HepG2 (cell line): ENCODE measurements around the gene TSSK2. TPM values are rescaled to one million over a fixed set of nuclear protein-coding genes. Genes with fewer than 3 reads are reported as not detected.

Source experiments
- GATAD1 ChIP-seq: IDR thresholded peaks from 2 replicates; pipeline ENCODE4 v1.6.1; 2016; ENCODE audit warnings: missing genetic modification reagents, missing compliant biosample characterization
- HDAC1 ChIP-seq: sonication (generic); formaldehyde crosslinking; IDR thresholded peaks from 2 replicates; pipeline ENCODE4 v1.5.1; 2020; ENCODE audit warnings: mild to moderate bottlenecking, missing genetic modification reagents
- HNRNPH1 ChIP-seq: fragments of 200-400 bp; formaldehyde crosslinking; optimal IDR thresholded peaks from 2 replicates; pipeline ENCODE3; 2017; ENCODE audit warnings: mild to moderate bottlenecking, low read depth, low read length
- HNRNPLL ChIP-seq: fragments of 200-400 bp; formaldehyde crosslinking; IDR thresholded peaks from 2 replicates; pipeline ENCODE4 v1.6.1; 2017; ENCODE audit warnings: mild to moderate bottlenecking, low read depth, low read length; ENCODE audit not compliant: poor library complexity, severe bottlenecking
- IKZF5 ChIP-seq: IDR thresholded peaks from 2 replicates; pipeline ENCODE4 v1.6.1; 2018; ENCODE audit warnings: missing genetic modification reagents, mild to moderate bottlenecking, missing compliant biosample characterization
- KMT2A ChIP-seq: sonication (generic); formaldehyde crosslinking; IDR thresholded peaks from 2 replicates; pipeline ENCODE4 v1.4.0; 2020; ENCODE audit warnings: missing genetic modification reagents
- PAXIP1 ChIP-seq: sonication (generic); formaldehyde crosslinking; conservative IDR thresholded peaks from 2 replicates; pipeline ENCODE4 v1.4.0; 2020; ENCODE audit warnings: mild to moderate bottlenecking, missing genetic modification reagents, moderate library complexity
- POLR2AphosphoS5 ChIP-seq: IDR thresholded peaks from 2 replicates; pipeline ENCODE4 v1.6.1; 2012; ENCODE audit warnings: low read depth, low read length
- SAP130 ChIP-seq: IDR thresholded peaks from 2 replicates; pipeline ENCODE4 v1.6.1; 2016; ENCODE audit warnings: low read depth
- TAF1 ChIP-seq: sonication (generic); formaldehyde crosslinking; IDR thresholded peaks from 2 replicates; pipeline ENCODE4 v1.4.0; 2020; ENCODE audit warnings: missing genetic modification reagents
- TGIF2 ChIP-seq: IDR thresholded peaks from 2 replicates; pipeline ENCODE4 v1.6.1; 2016; ENCODE audit warnings: control low read depth, missing compliant biosample characterization
- YEATS2 ChIP-seq: sonication (generic); formaldehyde crosslinking; IDR thresholded peaks from 2 replicates; pipeline ENCODE4 v1.4.0; 2020; ENCODE audit warnings: missing genetic modification reagents, borderline replicate concordance
- YEATS4 ChIP-seq: sonication (generic); formaldehyde crosslinking; IDR thresholded peaks from 2 replicates; pipeline ENCODE4 v1.4.0; 2020; ENCODE audit warnings: missing genetic modification reagents, borderline replicate concordance
- ZBTB14 ChIP-seq: sonication (generic); formaldehyde crosslinking; IDR thresholded peaks from 2 replicates; pipeline ENCODE4 v1.4.0; 2020; ENCODE audit warnings: missing genetic modification reagents
- ZBTB3 ChIP-seq: sonication (generic); formaldehyde crosslinking; IDR thresholded peaks from 2 replicates; pipeline ENCODE4 v1.4.0; 2020; ENCODE audit warnings: low read depth, mild to moderate bottlenecking, moderate library complexity, missing genetic modification reagents, borderline replicate concordance
- ZNF160 ChIP-seq: sonication (generic); formaldehyde crosslinking; IDR thresholded peaks from 2 replicates; pipeline ENCODE4 v1.8.0; 2022; ENCODE audit warnings: mild to moderate bottlenecking, inconsistent platforms, missing genetic modification reagents
- ZNF18 ChIP-seq: sonication (generic); formaldehyde crosslinking; IDR thresholded peaks from 2 replicates; pipeline ENCODE4 v1.8.0; 2022; ENCODE audit warnings: mild to moderate bottlenecking, missing genetic modification reagents; ENCODE audit not compliant: insufficient replicate concordance
- ZNF232 ChIP-seq: sonication (generic); formaldehyde crosslinking; IDR thresholded peaks from 2 replicates; pipeline ENCODE4 v1.4.0; 2020; ENCODE audit warnings: missing genetic modification reagents, borderline replicate concordance
- ZNF569 ChIP-seq: sonication (generic); formaldehyde crosslinking; IDR thresholded peaks from 2 replicates; pipeline ENCODE4 v1.5.0; 2020; ENCODE audit warnings: mild to moderate bottlenecking, missing genetic modification reagents, moderate library complexity, borderline replicate concordance
- polyA plus RNA-seq, 8 experiments: library from polyadenylated mRNA; depleted of rRNA in 3 of 8; stranded (reverse) in 7 of 8; unstranded in 1 of 8; fragments of >200 nt; fragmentation: Illumina TruSeq in 4 of 8; extraction: Trizol in 4 of 8; gene quantifications; 2 replicates each; pipeline versions ENCODE4 v1.2.1 to v1.2.3, GENCODE V29; 2011 to 2016; ENCODE audit warnings: low read depth in 4 of 8, missing spikeins in 1 of 8, mixed read lengths in 1 of 8; ENCODE audit not compliant: insufficient read depth in 1 of 8
- total RNA-seq, 5 experiments: library from RNA; depleted of rRNA; stranded (reverse); fragments of >200 nt; fragmentation: Illumina TruSeq; extraction: Trizol; gene quantifications; 2 replicates each; pipeline ENCODE4 v1.2.3, GENCODE V29; 2016; ENCODE audit warnings: low read depth in 1 of 5

Gene TSSK2
- total and polyA plus RNA-seq, 2 of the 13 experiments (the other 11 are each of a cell fraction or from before 2014, with no cell fraction given) = not detected

GRCh38 chr22:19122143-19122751 lies 8.9 kb upstream of the TSSK2 start, which contains the start of gene DGCR2 (continued):
- TF ChIP-seq IKZF5 (CRISPR knock-in tag) = 0 out of 2 replicates have a peak, but pooled peaks have one; percentile 37
- TF ChIP-seq HNRNPLL = no peak
- TF ChIP-seq ZNF160 = 0 out of 2 replicates have a peak, but pooled peaks have one; percentile 2
- TF ChIP-seq HDAC1 (CRISPR knock-in tag) = peak; percentile 13
- TF ChIP-seq ZNF232 = no peak
- peak; percentile 27; the same call in 1 of the 2 replicates for TF ChIP-seq TGIF2 (CRISPR knock-in tag)
- no peak for TF ChIP-seq ZBTB3 (CRISPR knock-in tag)
- peak; percentile 50 for TF ChIP-seq TAF1 (CRISPR knock-in tag)
- no peak for TF ChIP-seq HNRNPH1
- TF ChIP-seq YEATS4 (CRISPR knock-in tag) = peak; percentile 48; the same call in 1 of the 2 replicates
- peak; percentile 15; the same call in 1 of the 2 replicates for TF ChIP-seq KMT2A (CRISPR knock-in tag)
- no peak for TF ChIP-seq ZNF569 (CRISPR knock-in tag)
- TF ChIP-seq YEATS2 (CRISPR knock-in tag) = no peak; the same call in 1 of the 2 replicates
- peak; percentile 74 for TF ChIP-seq SAP130 (CRISPR knock-in tag)
- peak; percentile 69 for TF ChIP-seq POLR2AphosphoS5
- peak; percentile 82 for TF ChIP-seq ZNF18 (CRISPR knock-in tag)
- TF ChIP-seq GATAD1 (CRISPR knock-in tag) = peak; percentile 10; the same call in 1 of the 2 replicates
- TF ChIP-seq PAXIP1 = no peak
- no peak for TF ChIP-seq ZBTB14
